HG03439 (cell line): ENCODE results near the gene DRG2.

ENCODE experiments used
- ATAC-seq: cut with Tn5 transposase; IDR thresholded peaks from one replicate; pipeline ENCODE4 v1.9.1; 2021; ENCODE audit warnings: mild to moderate bottlenecking, moderate library complexity; ENCODE audit not compliant: unreplicated experiment

DRG2 gene

GRCh38 chr17:18142417-18142816, 54.7 kb downstream of the DRG2 start:
- ATAC-seq, result no peak

- no peak for ATAC-seq
Measured at GRCh38 chr17:18143044-18143936, 55.5 kb downstream of the DRG2 start.

- ATAC-seq, result no peak
Measured at GRCh38 chr17:18144261-18144660, 56.5 kb downstream of the DRG2 start.

- ATAC-seq, result no peak
Measured at GRCh38 chr17:18144855-18145254, 57.1 kb downstream of the DRG2 start.

- ATAC-seq, result no peak
Measured at GRCh38 chr17:18145811-18146210, 58.1 kb downstream of the DRG2 start.

- ATAC-seq, result no peak
Measured at GRCh38 chr17:18146259-18146658, 58.5 kb downstream of the DRG2 start.

GRCh38 chr17:18146980-18147379, 59.2 kb downstream of the DRG2 start:
- no peak for ATAC-seq

- ATAC-seq, result no peak
Measured at GRCh38 chr17:18148586-18148985, 60.8 kb downstream of the DRG2 start.

GRCh38 chr17:18151290-18151689, 63.5 kb downstream of the DRG2 start:
- ATAC-seq, result no peak

GRCh38 chr17:18155179-18155578, 67.4 kb downstream of the DRG2 start:
- ATAC-seq, result no peak

GRCh38 chr17:18156171-18156975, 68.6 kb downstream of the DRG2 start:
- ATAC-seq, result no peak

- no peak for ATAC-seq
Measured at GRCh38 chr17:18156976-18157280, 69.2 kb downstream of the DRG2 start.
